Activated CD8-positive, alpha-beta memory T cell treated with anti-CD3 and anti-CD28 coated beads for 1 hour (primary cell): Measurements from ENCODE around the gene ABHD17A.
"Not testable (repeated sequence)": the region's sequence is repeated elsewhere in the genome, so short reads cannot be mapped to it uniquely, and the experiment has no call there.

Experiments used
- DNase-seq, 2 donors: peaks; one replicate each; pipeline ENCODE4 v3.0.0-alpha.2; 2020; ENCODE audit warnings: low read depth in 1 of 2; ENCODE audit errors: extremely low read depth in 1 of 2

Gene ABHD17A

GRCh38 chr19:1911098-1911497 lies 25.8 kb upstream of the ABHD17A start:
- no peak for DNase-seq

GRCh38 chr19:1910177-1910576 lies 24.9 kb upstream of the ABHD17A start:
- DNase-seq: no peak

- no peak for DNase-seq
These were observed 24.4 kb upstream of the ABHD17A start for GRCh38 chr19:1909761-1910080.

GRCh38 chr19:1908364-1908678 lies 23.0 kb upstream of the ABHD17A start:
- DNase-seq: no peak

- DNase-seq: no peak
These were observed 22.5 kb upstream of the ABHD17A start for GRCh38 chr19:1907563-1908363.

- no peak for DNase-seq
These were observed 21.8 kb upstream of the ABHD17A start for GRCh38 chr19:1906985-1907562.

GRCh38 chr19:1905863-1906375 lies 20.6 kb upstream of the ABHD17A start:
- DNase-seq: no peak

GRCh38 chr19:1905110-1905862 lies 20.0 kb upstream of the ABHD17A start, which contains the start of the genes ADAT3 and SCAMP4:
ADAT3 (plus strand) TSS chr19:1905399; CDS start chr19:1912048, 6,649 bp downstream.
SCAMP4 (plus strand) TSS chr19:1905399; CDS start chr19:1915020, 9,621 bp downstream.
- peak; percentile 95 for DNase-seq

- no peak for DNase-seq
These were observed 19.5 kb upstream of the ABHD17A start for GRCh38 chr19:1904860-1905109.

GRCh38 chr19:1902923-1903322 lies 17.6 kb upstream of the ABHD17A start:
- no peak for DNase-seq

GRCh38 chr19:1901940-1902404 lies 16.7 kb upstream of the ABHD17A start:
- DNase-seq: no peak

GRCh38 chr19:1896508-1896907 lies 11.2 kb upstream of the ABHD17A start:
- no peak for DNase-seq

- no peak for DNase-seq
These were observed 8.5 kb upstream of the ABHD17A start for GRCh38 chr19:1893791-1894190.

GRCh38 chr19:1889907-1890306 lies 4.6 kb upstream of the ABHD17A start:
- DNase-seq: no peak

- DNase-seq: no peak
These were observed 3.1 kb upstream of the ABHD17A start for GRCh38 chr19:1888385-1888784.

- not testable (repeated sequence) for DNase-seq
These were observed 1.1 kb upstream of the ABHD17A start for GRCh38 chr19:1886360-1886759.

GRCh38 chr19:1884719-1885334 lies 469 bp downstream of the ABHD17A start:
- DNase-seq: no peak

- DNase-seq: no peak
These were observed 991 bp downstream of the ABHD17A start for GRCh38 chr19:1884291-1884718.

GRCh38 chr19:1883784-1884183 lies 1.5 kb downstream of the ABHD17A start:
- DNase-seq: no peak

- DNase-seq: no peak
These were observed 2.3 kb downstream of the ABHD17A start for GRCh38 chr19:1882786-1883692.
